Vagina (tissue), 2 donors: ENCODE results near the gene RSRC2.

Experiments
- CTCF ChIP-seq, 3 experiments: fragments of 450-650 bp in 2 of 3; fragments of 200-600 bp in 1 of 3; sonication (generic) in 1 of 3; IDR thresholded peaks; one replicate each; pipeline ENCODE4 v1.5.1; 2017 to 2019; ENCODE audit warnings: antibody characterized with exemption in 3 of 3, mild to moderate bottlenecking in 2 of 3, moderate library complexity in 2 of 3
- POLR2A ChIP-seq, 2 donors: fragments of 450-650 bp; IDR thresholded peaks; one replicate each; pipeline ENCODE4 v1.6.1; 2017; ENCODE audit warnings: antibody characterized with exemption in 2 of 2, mild to moderate bottlenecking in 2 of 2, moderate library complexity in 2 of 2
- POLR2AphosphoS5 ChIP-seq, 2 donors: sonication (generic); formaldehyde crosslinking; IDR thresholded peaks; one replicate each; pipeline ENCODE4 v1.9.0; 2017; ENCODE audit warnings: antibody characterized with exemption in 2 of 2, mild to moderate bottlenecking in 2 of 2, low read depth in 1 of 2; ENCODE audit not compliant: insufficient read depth in 1 of 2

GRCh38 chr12:122506393-122506938, 20.3 kb downstream of the RSRC2 start:
- no peak for TF ChIP-seq POLR2A (IDR thresholded peaks at IDR 0.05)
- TF ChIP-seq CTCF (IDR thresholded peaks at IDR 0.05) = no peak
- TF ChIP-seq POLR2AphosphoS5 (IDR thresholded peaks at IDR 0.05; ENCODE audit: insufficient read depth in 1 of 2, low read depth in 1 of 2) = no peak
